H1 (cell line): Measurements from ENCODE around the gene YWHAG. TPM values are rescaled to one million over a fixed set of nuclear protein-coding genes. Genes with fewer than 3 reads are reported as not detected.

Experiments
- CTCF ChIA-PET: fragments of 300-600 bp; sonication (Branson Sonifier 250); formaldehyde crosslinking; loops from one replicate; lab custom pipeline; 2021; ENCODE audit not compliant: partially characterized antibody; lab: Charles Lee
- POLR2A ChIA-PET: fragments of 300-600 bp; sonication (Branson Sonifier 250); formaldehyde crosslinking; loops from one replicate; lab custom pipeline; 2021; ENCODE audit warnings: inconsistent platforms; ENCODE audit not compliant: partially characterized antibody; lab: Charles Lee
- DNase-seq, 2 experiments: peaks; one replicate each; pipeline versions ENCODE4 v3.0.0 to v3.0.0-alpha.2; 2010 to 2022; ENCODE audit warnings: low spot score in 2 of 2, low read depth in 1 of 2, mixed read lengths in 1 of 2
- FAIRE-seq: peaks from 2 replicates; lab custom pipeline; 2011; peaks lifted over from hg19 to GRCh38; lab: Jason Lieb, UNC
- H2AFZ ChIP-seq: 2 replicates; pipeline ENCODE4 v1.8.1; 2012; ENCODE audit warnings: low read length, inconsistent platforms
- H2AK5ac ChIP-seq: 2 replicates; pipeline ENCODE4 v1.6.1; 2013; ENCODE audit warnings: low read depth, low read length
- H2BK120ac ChIP-seq: replicated peaks from 2 replicates; pipeline ENCODE3; 2013; ENCODE audit warnings: low read depth, low read length, inconsistent platforms
- H2BK12ac ChIP-seq: 2 replicates; pipeline ENCODE4 v1.6.1; 2013; ENCODE audit warnings: low read depth, low read length
- H2BK15ac ChIP-seq: 2 replicates; pipeline ENCODE4 v1.6.1; 2013; ENCODE audit warnings: low read length
- H2BK20ac ChIP-seq: 2 replicates; pipeline ENCODE4 v1.6.1; 2013; ENCODE audit warnings: low read length
- H2BK5ac ChIP-seq: 2 replicates; pipeline ENCODE4 v1.6.1; 2013; ENCODE audit warnings: low read depth, low read length
- H3K14ac ChIP-seq: 2 replicates; pipeline ENCODE4 v1.6.1; 2013; ENCODE audit warnings: inconsistent platforms; ENCODE audit not compliant: insufficient read length
- H3K18ac ChIP-seq: 2 replicates; pipeline ENCODE4 v1.6.1; 2013; ENCODE audit warnings: low read length; ENCODE audit errors: extremely low read depth
- H3K23ac ChIP-seq: 2 replicates; pipeline ENCODE4 v1.6.1; 2013; ENCODE audit warnings: inconsistent platforms; ENCODE audit not compliant: insufficient read length
- H3K23me2 ChIP-seq: 2 replicates; pipeline ENCODE4 v1.6.1; 2013; ENCODE audit warnings: low read depth, low read length
- H3K27ac ChIP-seq: 2 replicates; pipeline ENCODE4 v1.6.1; 2011; ENCODE audit warnings: low read depth, low read length, inconsistent platforms
- H3K27me3 ChIP-seq, 4 experiments: replicated peaks in 1 of 4; 1 replicate in 1 of 4; 2 replicates in 3 of 4; pipeline versions ENCODE4 v1.6.1 to v1.8.1; 2011 to 2013; ENCODE audit warnings: low read length in 3 of 4, mild to moderate bottlenecking in 3 of 4, inconsistent platforms in 2 of 4, mixed read lengths in 2 of 4, moderate library complexity in 1 of 4; ENCODE audit not compliant: control insufficient read depth in 3 of 4, insufficient read depth in 3 of 4; ENCODE audit errors: extremely low read depth in 1 of 4
- H3K36me3 ChIP-seq, 4 experiments: 2 replicates each; pipeline versions ENCODE4 v1.6.1 to v1.8.1; 2011 to 2013; ENCODE audit warnings: mild to moderate bottlenecking in 4 of 4, low read length in 3 of 4, moderate library complexity in 2 of 4, control low read depth in 1 of 4, inconsistent platforms in 1 of 4; ENCODE audit not compliant: insufficient read depth in 4 of 4, control insufficient read depth in 2 of 4
- H3K4ac ChIP-seq: replicated peaks from 2 replicates; pipeline ENCODE3; 2013; ENCODE audit warnings: low read length, low read depth, mixed read lengths, inconsistent platforms; ENCODE audit not compliant: insufficient read length
- H3K4me1 ChIP-seq, 4 experiments: replicated peaks in 1 of 4; 1 replicate in 1 of 4; 2 replicates in 3 of 4; pipeline versions ENCODE4 v1.6.1 to v1.8.1; 2011 to 2013; ENCODE audit warnings: low read length in 3 of 4, inconsistent platforms in 2 of 4, mixed read lengths in 1 of 4; ENCODE audit not compliant: insufficient read depth in 4 of 4, control insufficient read depth in 3 of 4
- H3K4me2 ChIP-seq, 2 experiments: 2 replicates each; pipeline versions ENCODE4 v1.6.1 to v1.8.1; 2011 to 2013; ENCODE audit warnings: low read depth in 2 of 2, low read length in 2 of 2, control low read depth in 1 of 2, inconsistent platforms in 1 of 2, mild to moderate bottlenecking in 1 of 2; ENCODE audit not compliant: insufficient read depth in 1 of 2
- H3K4me3 ChIP-seq, 4 experiments: fragments of 200-600, 300-600 bp in 1 of 4; sonication (generic), shearing (Covaris generic), sonication (Bioruptor Twin) in 1 of 4; 2 replicates each; pipeline versions ENCODE4 v1.5.1 to v1.8.1; 2011 to 2016; ENCODE audit warnings: low read length in 4 of 4, low read depth in 3 of 4, control low read depth in 2 of 4, inconsistent platforms in 2 of 4, mild to moderate bottlenecking in 2 of 4, mixed read lengths in 1 of 4, moderate library complexity in 1 of 4; ENCODE audit not compliant: insufficient read depth in 2 of 4; ENCODE audit errors: extremely low read depth in 1 of 4
- H3K56ac ChIP-seq: replicated peaks from 2 replicates; pipeline ENCODE3; 2013; ENCODE audit warnings: low read depth, mild to moderate bottlenecking, mixed read lengths, low read length, inconsistent platforms; ENCODE audit not compliant: insufficient read length
- H3K79me1 ChIP-seq: 2 replicates; pipeline ENCODE4 v1.6.1; 2013; ENCODE audit warnings: low read depth, low read length, control low read depth
- H3K79me2 ChIP-seq, 2 experiments: 2 replicates each; pipeline versions ENCODE4 v1.6.1 to v1.8.1; 2012 to 2013; ENCODE audit warnings: low read length in 2 of 2, mild to moderate bottlenecking in 2 of 2, inconsistent platforms in 1 of 2; ENCODE audit not compliant: insufficient read depth in 2 of 2, control insufficient read depth in 1 of 2
- H3K9ac ChIP-seq, 4 experiments: replicated peaks in 1 of 4; 1 replicate in 1 of 4; 2 replicates in 3 of 4; pipeline versions ENCODE4 v1.6.1 to v1.8.1; 2011 to 2013; ENCODE audit warnings: low read depth in 3 of 4, low read length in 3 of 4, control low read depth in 2 of 4, mild to moderate bottlenecking in 2 of 4, moderate library complexity in 2 of 4, inconsistent platforms in 1 of 4; ENCODE audit errors: extremely low read depth in 1 of 4
- H3K9me3 ChIP-seq, 2 experiments: 2 replicates each; pipeline versions ENCODE4 v1.6.1 to v1.8.1; 2012 to 2013; ENCODE audit warnings: mild to moderate bottlenecking in 2 of 2, moderate library complexity in 2 of 2, control low read depth in 1 of 2, inconsistent platforms in 1 of 2, low read depth in 1 of 2, low read length in 1 of 2, mixed read lengths in 1 of 2; ENCODE audit not compliant: insufficient read depth in 2 of 2
- H4K20me1 ChIP-seq, 2 experiments: replicated peaks in 1 of 2; 2 replicates each; pipeline versions ENCODE3 to v1.8.1; 2011 to 2013; ENCODE audit warnings: inconsistent platforms in 2 of 2, low read length in 2 of 2, mild to moderate bottlenecking in 1 of 2; ENCODE audit not compliant: insufficient read depth in 2 of 2, control insufficient read depth in 1 of 2
- H4K5ac ChIP-seq: 2 replicates; pipeline ENCODE4 v1.6.1; 2013; ENCODE audit warnings: low read length, low read depth, mixed read lengths, inconsistent platforms; ENCODE audit not compliant: insufficient read length
- H4K8ac ChIP-seq: 2 replicates; pipeline ENCODE4 v1.8.0; 2013; ENCODE audit warnings: mild to moderate bottlenecking, moderate library complexity, low read length, inconsistent platforms; ENCODE audit not compliant: insufficient read depth; ENCODE audit errors: extremely low read depth
- H4K91ac ChIP-seq: replicated peaks from 2 replicates; pipeline ENCODE3; 2013; ENCODE audit warnings: low read length, mixed read lengths, inconsistent platforms; ENCODE audit not compliant: insufficient read length
- JUN ChIP-seq: IDR thresholded peaks from 2 replicates; pipeline ENCODE4 v1.6.1; 2011; ENCODE audit warnings: low read depth, mild to moderate bottlenecking, improper control_type of control experiment, low read length
- KDM1A ChIP-seq: fragments of 200-600, 300-600 bp; sonication (generic); IDR thresholded peaks from 2 replicates; pipeline ENCODE4 v1.7.1; 2016; ENCODE audit warnings: mild to moderate bottlenecking, low read length, borderline replicate concordance
- WGBS, 2 experiments: shearing (Covaris generic) in 1 of 2; methylation state at CpG; one replicate each; pipeline versions ENCODE4 v1.1.6 to v1.1.7; 2013 to 2015; ENCODE audit warnings: low lambda C conversion rate in 2 of 2, mixed read lengths in 2 of 2, inconsistent platforms in 1 of 2, low coverage in 1 of 2, missing lambda C conversion rate in 1 of 2; ENCODE audit not compliant: insufficient replicate concordance in 2 of 2, insufficient coverage in 1 of 2, insufficient read length in 1 of 2; ENCODE audit errors: extremely low coverage in 1 of 2, missing lambda C conversion rate in 1 of 2; 5-methylcytosine and 5-hydroxymethylcytosine counted together
- polyA plus RNA-seq, 7 experiments: library from polyadenylated mRNA; depleted of rRNA in 3 of 7; stranded (reverse) in 5 of 7; unstranded in 2 of 7; fragments of >200 nt in 5 of 7; fragments of 200-250 nt in 2 of 7; gene quantifications; 1 replicate in 5 of 7; 2 replicates in 1 of 7; 4 replicates in 1 of 7; pipeline versions ENCODE4 v1.2.1 to v1.2.3, GENCODE V29; 2011 to 2013; ENCODE audit warnings: missing spikeins in 2 of 7, mixed read lengths in 2 of 7
- total RNA-seq: library from RNA; stranded (reverse); fragmentation: NEBNext Ultra II Directional; extraction: Animal tissue kit (Norgen Biotek cat#: 25700); gene quantifications from 2 replicates; pipeline ENCODE4 v1.2.1, GENCODE V29; 2021

The YWHAG gene
- total and polyA plus RNA-seq, 2 of the 8 experiments (the other 6 are each of a cell fraction or from before 2014, with no cell fraction given) = 57.2 to 241 TPM

GRCh38 chr7:76283254-76284159 is 75.3 kb downstream of the YWHAG start:
- DNase-seq (no peak), FAIRE-seq (no peak)
- Histone ChIP-seq H2BK120ac (no peak overlapping the region), H4K8ac (no peak overlapping the region; the same call in 1 of the 2 replicates), H3K56ac (no peak overlapping the region), H3K4me2 (peak overlapping the region; percentile 70 to 90), H3K4ac (no peak overlapping the region), H4K5ac (no peak overlapping the region), H3K36me3 (peaks cover 2 to 8% (median 3%) of the 10 kb centered on the region in 4 experiments; a peak in 4 of 8 replicates), H2BK20ac (no peak overlapping the region), H3K9ac (no peak overlapping the region), H3K23me2 (peaks cover 15% of the 10 kb centered on the region), H2BK15ac (no peak overlapping the region; the same call in 1 of the 2 replicates), H3K27ac (no peak overlapping the region), H3K27me3 (peaks cover 8 to 28% (median 17%) of the 10 kb centered on the region in 4 experiments), H3K9me3 (no peaks in the 10 kb centered on the region), H3K23ac (no peak overlapping the region), H2AK5ac (no peak overlapping the region), H2AFZ (no peak overlapping the region), H3K4me1 (peaks cover 0 to 13% (median 7%) of the 10 kb centered on the region in 4 experiments; a peak in 5 of 7 replicates), H3K79me1 (peaks cover 3% of the 10 kb centered on the region; the same call in 1 of the 2 replicates), H4K20me1 (peaks cover 0 to 4% of the 10 kb centered on the region in 2 experiments), H3K14ac (no peak overlapping the region), H3K4me3 (peak overlapping the region in 2 of 4 experiments; percentile 49 to 95; a peak in 6 of 8 replicates), H2BK12ac (no peak overlapping the region), H2BK5ac (no peak overlapping the region), H3K79me2 (no peaks in the 10 kb centered on the region), H3K18ac (no peak overlapping the region), H4K91ac (no peak overlapping the region)
- peak; percentile 16; the same call in 1 of the 2 replicates for TF ChIP-seq KDM1A
- TF ChIP-seq JUN = no peak
- CTCF ChIA-PET = interaction anchor here (0.9 to 19.4 kb wide), 6 partner anchors 9 to 209 kb away, joined by 3 to 426 read pairs (median 5); partner anchors contain the start of gene HSPB1
- 82% methylated on average over 9 of the region's 17 CpGs; no CpG with 5 or more reads in 1 of the 2 experiments for WGBS, 2 experiments
- POLR2A ChIA-PET = interaction anchor here (1.0 to 4.7 kb wide), 13 partner anchors 8 to 90 kb away, joined by 3 to 22 read pairs (median 8); partner anchors contain the start of gene HSPB1
